ENCODE data around the gene FOXO3.

- TF ChIP-seq CTCF (IDR thresholded peaks at IDR 0.05; ENCODE audit: low read depth, low read length): peak; percentile 59
- TF ChIP-seq POLR2A (IDR thresholded peaks at IDR 0.05; ENCODE audit: extremely low read depth, insufficient read length): no peak
Observed at GRCh38 chr6:108518714-108519576, 41.8 kb upstream of the FOXO3 start.

Measured in NB4 (cell line).